Heart right ventricle (tissue), 16 donors: ENCODE results near the gene BCAN. TPM values are rescaled to one million over a fixed set of nuclear protein-coding genes. Genes with fewer than 3 reads are reported as not detected.

ENCODE experiments used
- ATAC-seq, 8 donors: fragments of 200-7000 bp; cut with Tn5 transposase; one replicate each; pipeline ENCODE4 v1.9.1; 2020; ENCODE audit warnings: mild to moderate bottlenecking in 8 of 8, moderate library complexity in 8 of 8, moderate number of reproducible peaks in 1 of 8
- DNase-seq, 2 donors: peaks; one replicate each; pipeline ENCODE4 v3.0.0-alpha.2; 2020
- H3K27ac ChIP-seq, 10 donors: fragments of 200-600 bp; sonication (generic) in 2 of 10; one replicate each; pipeline versions ENCODE4 v1.5.0 to v1.8.0; 2020 to 2022; ENCODE audit warnings: mild to moderate bottlenecking in 3 of 10
- H3K27me3 ChIP-seq, 7 donors: fragments of 200-600 bp; one replicate each; pipeline ENCODE4 v1.8.0; 2021 to 2022; ENCODE audit warnings: mild to moderate bottlenecking in 2 of 7
- H3K36me3 ChIP-seq, 9 donors: fragments of 200-600 bp; sonication (generic) in 1 of 9; one replicate each; pipeline versions ENCODE4 v1.5.0 to v1.8.0; 2020 to 2022; ENCODE audit warnings: mild to moderate bottlenecking in 2 of 9
- H3K4me1 ChIP-seq, 9 donors: fragments of 200-600 bp; sonication (generic) in 1 of 9; one replicate each; pipeline versions ENCODE4 v1.5.0 to v1.8.0; 2020 to 2022; ENCODE audit warnings: mild to moderate bottlenecking in 4 of 9
- H3K4me3 ChIP-seq, 10 donors: fragments of 200-600 bp; sonication (generic) in 2 of 10; one replicate each; pipeline versions ENCODE4 v1.5.0 to v1.8.0; 2020 to 2022; ENCODE audit warnings: mild to moderate bottlenecking in 7 of 10, moderate library complexity in 2 of 10
- H3K9me3 ChIP-seq, 11 donors: fragments of 200-600 bp in 10 of 11; sonication (generic) in 2 of 11; one replicate each; pipeline versions ENCODE4 v1.5.0 to v1.8.0; 2013 to 2022; ENCODE audit warnings: mild to moderate bottlenecking in 2 of 11, control low read depth in 1 of 11, moderate library complexity in 1 of 11
- CTCF ChIP-seq, 9 donors: fragments of 200-600 bp; sonication (generic) in 2 of 9; IDR thresholded peaks; one replicate each; pipeline versions ENCODE4 v1.5.0 to v1.8.0; 2021 to 2022; ENCODE audit warnings: antibody characterized with exemption in 9 of 9, mild to moderate bottlenecking in 5 of 9, moderate library complexity in 1 of 9
- WGBS, 2 donors: extraction: QIAGEN DNeasy Blood & Tissue Kit; methylation state at CpG; one replicate each; pipeline ENCODE4 v1.1.7; 2013; ENCODE audit warnings: inconsistent platforms in 1 of 2; 5-methylcytosine and 5-hydroxymethylcytosine counted together
- intact Hi-C, 10 donors: fragments of 100-400 bp; cut with DNase I; formaldehyde crosslinking; loops; one replicate each; pipeline versions ENCODE4 v1.11.1 to v1.14.2; 2022
- polyA plus RNA-seq, 2 donors: library from polyadenylated mRNA; stranded (reverse); fragments of 200-250 nt; gene quantifications; one replicate each; pipeline ENCODE4 v1.2.3, GENCODE V29; 2013
- total RNA-seq, 10 donors: library from RNA; stranded (reverse); fragmentation: NEBNext Ultra II Directional in 3 of 10; extraction: Animal tissue kit (Norgen Biotek cat#: 25700) in 3 of 10; gene quantifications; one replicate each; pipeline versions ENCODE4 v1.2.1 to v1.2.4, GENCODE V29; 2021 to 2023
- donor health status: Arrhythmogenic right ventricular cardiomyopathy.
- donor health status: ischemic (EF 13 %, LVEDD 7.1; RV severe dilation, severe dysfunction).
- donor health status: healthy with polysubstance abuse.
- donor health status: DM: no; HTN: yes; CAD: no.
- donor health status: DM: no; HTN: no; CAD: no.
- donor health status: ischemic (EF 25% LVEDD 6.9; RV normal size, moderate dysfunction).
- donor health status: ischemic (EF 25% LVEDD 5.7; RV mildly dilated, moderate dysfunction).
- donor health status: healthy.
- donor health status: DM: yes; HTN: yes; CAD: no.
- donor health status: Ischemic cardiomyopathy.
- donor health status: ischemic (EF 35%, LVEDD 5.7; RV mildly dilated, moderate dysfunction).
- donor health status: nonischemic (EF 11% LVEDD 7.7; RV severe dilation, severe dysfunction).
- donor health status: DM: yes; HTN: yes; CAD: no.
- donor health status: PGD.
- donor health status: ischemic (EF 29% LVEDD 5.4; RV normal size, mild dysfunction).
- donor health status: nonischemic (EF 23%, LVEDD 6.1; RV moderate dilation, normal function).

BCAN gene
- total and polyA plus RNA-seq, 12 donors, result 0.14 to 0.52 (median 0.24) TPM; not detected in 4

GRCh38 chr1:156670791-156671190, 28.9 kb downstream of the BCAN start:
- H3K36me3 ChIP-seq, result peaks cover 0 to 56% (median 27%) of the 10 kb centered on the region in 9 donors
- TF ChIP-seq CTCF (IDR thresholded peaks at IDR 0.05), result no peak
- no peak overlapping the region for H3K4me3 ChIP-seq
- 60 to 67% methylated on average over 4 of the region's 4 CpGs for WGBS, 2 donors
- peak overlapping the region; percentile 29 to 99 (median 96) for H3K27ac ChIP-seq
- ATAC-seq, result no peak
- H3K4me1 ChIP-seq, result peaks cover 58 to 99% (median 89%) of the 10 kb centered on the region in 9 donors
- no peaks in the 10 kb centered on the region for H3K9me3 ChIP-seq
- no peak for DNase-seq
- peaks cover 0 to 7% (median 0%) of the 10 kb centered on the region in 7 donors for H3K27me3 ChIP-seq
- intact Hi-C loops, result no loop called here

- intact Hi-C loops, result no loop called here
- Histone ChIP-seq H3K36me3 (peaks cover 0 to 56% (median 27%) of the 10 kb centered on the region in 9 donors), H3K9me3 (no peaks in the 10 kb centered on the region), H3K27ac (peak overlapping the region in 6 of 10 donors; percentile 22 to 99 (median 98)), H3K4me1 (peaks cover 56 to 99% (median 86%) of the 10 kb centered on the region in 9 donors), H3K27me3 (peaks cover 0 to 17% (median 0%) of the 10 kb centered on the region in 7 donors), H3K4me3 (no peak overlapping the region)
- DNase-seq (no peak), ATAC-seq (no peak)
- no peak for TF ChIP-seq CTCF (IDR thresholded peaks at IDR 0.05)
- WGBS, 2 donors, result 94 to 95% methylated on average over 2 of the region's 2 CpGs
Observed at GRCh38 chr1:156671804-156672203, 29.9 kb downstream of the BCAN start.

DNA sequence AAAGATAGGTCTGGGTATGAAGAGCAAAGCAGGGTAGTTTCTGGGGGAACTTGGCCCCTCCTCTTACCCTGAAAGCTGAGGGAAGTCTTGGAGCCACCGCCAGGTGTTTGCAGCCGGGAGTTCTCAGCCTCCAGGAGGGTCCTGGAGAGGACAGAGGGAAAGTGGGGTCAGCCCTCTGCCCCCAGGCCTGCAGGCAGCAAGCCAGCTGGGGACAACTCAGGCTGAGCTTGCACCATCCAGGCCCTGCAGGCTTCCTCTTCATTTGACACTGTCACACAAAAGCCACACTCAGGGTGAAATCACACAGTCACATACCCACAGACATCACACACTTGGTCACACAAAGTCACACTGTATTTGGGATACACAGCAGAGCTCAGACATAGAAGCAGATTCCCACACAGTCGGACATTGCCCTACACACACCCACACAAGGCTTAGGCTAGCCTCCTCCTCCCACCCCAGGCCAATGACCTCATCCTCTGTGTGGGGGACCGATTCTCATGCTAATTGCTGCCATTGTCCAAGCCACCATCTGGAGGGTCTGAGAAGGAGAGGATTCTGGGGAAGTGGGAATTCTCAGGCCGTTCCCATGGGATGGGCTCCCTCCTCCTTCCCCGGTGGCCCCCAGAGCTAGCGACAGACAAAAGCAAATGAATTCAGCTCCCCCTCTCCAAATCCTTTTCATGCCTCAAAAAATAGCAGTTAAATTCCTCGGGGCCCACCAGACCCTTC, 31.6 kb downstream of the BCAN start:
- H3K4me1 ChIP-seq, result peaks cover 48 to 96% (median 77%) of the 10 kb centered on the region in 9 donors
- H3K36me3 ChIP-seq, result peaks cover 0 to 56% (median 27%) of the 10 kb centered on the region in 9 donors

More for the DNA sequence above, 31.6 kb downstream of the BCAN start:
- DNase-seq (no peak), ATAC-seq (no peak)
- H3K4me3 ChIP-seq, result peak overlapping the region in 9 of 10 donors; percentile 61 to 94 (median 82)
- no peak for TF ChIP-seq CTCF (IDR thresholded peaks at IDR 0.05)
- H3K9me3 ChIP-seq, result no peaks in the 10 kb centered on the region
- 44 to 45% methylated on average over 8 of the region's 8 CpGs for WGBS, 2 donors
- H3K27ac ChIP-seq, result peak overlapping the region; percentile 9 to 99 (median 92)
- H3K27me3 ChIP-seq, result peaks cover 0 to 35% (median 0%) of the 10 kb centered on the region in 7 donors
- intact Hi-C loops, result no loop called here
